ENCODE measurements around the gene TOX3.

- TF ChIP-seq ESRRG (CRISPR knock-in tag; IDR thresholded peaks at IDR 0.05) (no peak), SNAI2 (CRISPR knock-in tag; IDR thresholded peaks at IDR 0.05) (no peak)
These were observed 8.6 kb upstream of the TOX3 start for GRCh38 chr16:52555572-52555971.
